NCI-H146 (cell line): Measurements from ENCODE around the gene SNCB.
A peak's percentile ranks its signal among the peaks of the same experiment; 100 is the strongest.
"Not testable (repeated sequence)": the region's sequence is repeated elsewhere in the genome, so short reads cannot be mapped to it uniquely, and the experiment has no call there.

ENCODE experiments used
- DNase-seq: peaks from one replicate; lab custom pipeline; 2025; lab: John Stamatoyannopoulos, UW

SNCB gene

GRCh38 chr5:176597417-176598389 is 32.6 kb downstream of the SNCB start:
- no peak for DNase-seq

GRCh38 chr5:176596689-176597416 is 33.5 kb downstream of the SNCB start:
- DNase-seq: no peak

GRCh38 chr5:176596069-176596644 is 34.2 kb downstream of the SNCB start:
- no peak for DNase-seq

GRCh38 chr5:176595386-176595943 is 34.9 kb downstream of the SNCB start:
- DNase-seq: no peak

- DNase-seq: no peak
These were observed 35.8 kb downstream of the SNCB start for GRCh38 chr5:176594554-176594953.

GRCh38 chr5:176593273-176593869 is 37.0 kb downstream of the SNCB start:
- DNase-seq: no peak

GRCh38 chr5:176592573-176592972 is 37.8 kb downstream of the SNCB start:
- DNase-seq: no peak

GRCh38 chr5:176591667-176592066 is 38.7 kb downstream of the SNCB start:
- DNase-seq: not testable (repeated sequence)

GRCh38 chr5:176590035-176590717 is 40.2 kb downstream of the SNCB start:
- no peak for DNase-seq

GRCh38 chr5:176589039-176589769 is 41.1 kb downstream of the SNCB start:
- DNase-seq: no peak

- no peak for DNase-seq
These were observed 42.0 kb downstream of the SNCB start for GRCh38 chr5:176588297-176588696.

- DNase-seq: no peak
These were observed 42.9 kb downstream of the SNCB start for GRCh38 chr5:176587398-176587797.

- DNase-seq: no peak
These were observed 47.3 kb downstream of the SNCB start for GRCh38 chr5:176583076-176583475.

GRCh38 chr5:176581361-176581760 is 49.0 kb downstream of the SNCB start:
- DNase-seq: no peak

- no peak for DNase-seq
These were observed 51.0 kb downstream of the SNCB start for GRCh38 chr5:176579323-176579722.

GRCh38 chr5:176578391-176578808 is 51.9 kb downstream of the SNCB start:
- DNase-seq: peak; percentile 73

- DNase-seq: no peak
These were observed 52.8 kb downstream of the SNCB start for GRCh38 chr5:176577312-176578176.

GRCh38 chr5:176575488-176576422 is 54.6 kb downstream of the SNCB start:
- DNase-seq: no peak
